Right renal pelvis (tissue), 4 donors: ENCODE data around the gene ACACB. TPM values are rescaled to one million over a fixed set of nuclear protein-coding genes. Genes with fewer than 3 reads are reported as not detected.
"Not testable (repeated sequence)": the region's sequence is repeated elsewhere in the genome, so short reads cannot be mapped to it uniquely, and the experiment has no call there.

Experiments
- DNase-seq, 4 donors: peaks; one replicate each; pipeline ENCODE4 v3.0.0-alpha.2; 2013; ENCODE audit warnings: low read depth in 4 of 4, low spot score in 3 of 4, missing footprints in 1 of 4
- polyA plus RNA-seq, 4 donors: library from polyadenylated mRNA; unstranded; fragments of 120-200 nt; gene quantifications; one replicate each; pipeline ENCODE4 v1.2.1, GENCODE V29; 2013; ENCODE audit not compliant: insufficient read length in 4 of 4

Gene ACACB
- polyA plus RNA-seq, 4 donors: 14.8 to 18.0 (median 16.8) TPM

- DNase-seq: no peak
These were observed 53.9 kb downstream of the ACACB start for GRCh38 chr12:109170324-109170723.

DNA sequence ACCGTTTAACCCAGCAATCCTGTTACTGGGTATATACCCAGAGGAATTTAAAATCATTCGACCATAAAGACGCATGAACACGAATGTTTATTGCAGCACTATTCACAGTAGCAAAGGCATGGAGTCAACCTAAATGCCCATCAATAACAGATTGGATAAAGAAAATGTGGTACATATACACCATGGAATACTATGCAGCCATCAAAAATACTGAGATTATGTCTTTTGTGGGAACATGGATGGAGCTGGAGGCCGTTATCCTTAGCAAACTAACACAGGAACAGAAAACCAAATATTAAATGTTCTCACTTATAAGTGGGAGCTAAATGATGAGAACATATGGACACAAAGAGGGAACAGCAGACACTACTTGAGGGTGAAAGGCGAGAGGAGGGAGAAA, 56.4 kb downstream of the ACACB start:
- DNase-seq: not testable (repeated sequence)

DNA sequence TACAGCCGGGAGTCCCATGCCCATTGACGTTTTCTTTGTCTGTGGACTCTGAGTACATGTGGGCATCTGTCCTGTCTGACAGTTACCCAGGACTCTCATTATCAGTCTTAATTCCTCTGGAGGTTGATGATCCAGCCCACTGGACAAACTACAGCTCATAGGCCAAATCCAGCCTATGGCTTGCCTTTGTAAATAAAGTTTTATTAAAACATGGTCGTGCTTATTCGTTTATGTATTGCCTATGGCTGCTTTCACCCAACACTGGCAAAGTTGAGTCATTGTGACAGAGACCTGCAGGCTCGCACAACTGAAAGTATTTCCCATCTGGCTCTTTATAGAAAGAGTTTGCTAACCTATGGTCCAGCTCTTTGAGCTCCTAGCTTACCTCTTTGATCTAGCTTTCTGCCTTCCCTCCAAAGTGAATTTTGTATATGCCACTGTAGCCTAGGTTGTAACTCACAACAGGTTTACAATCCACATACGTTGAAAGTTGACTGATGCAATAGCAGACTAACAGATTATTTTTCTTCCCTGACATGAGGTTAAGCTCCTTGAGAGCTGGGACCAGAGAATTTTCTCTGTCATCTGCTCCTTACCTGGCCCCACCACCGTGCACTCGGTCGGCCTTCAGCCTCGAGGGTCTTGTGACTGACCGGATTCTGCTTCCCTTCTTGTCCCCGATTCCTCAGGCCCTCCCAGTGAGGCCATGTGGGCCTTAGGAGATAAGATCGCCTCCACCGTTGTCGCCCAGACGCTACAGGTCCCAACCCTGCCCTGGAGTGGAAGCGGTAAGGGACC, 57.3 kb downstream of the ACACB start:
- DNase-seq: no peak

DNA sequence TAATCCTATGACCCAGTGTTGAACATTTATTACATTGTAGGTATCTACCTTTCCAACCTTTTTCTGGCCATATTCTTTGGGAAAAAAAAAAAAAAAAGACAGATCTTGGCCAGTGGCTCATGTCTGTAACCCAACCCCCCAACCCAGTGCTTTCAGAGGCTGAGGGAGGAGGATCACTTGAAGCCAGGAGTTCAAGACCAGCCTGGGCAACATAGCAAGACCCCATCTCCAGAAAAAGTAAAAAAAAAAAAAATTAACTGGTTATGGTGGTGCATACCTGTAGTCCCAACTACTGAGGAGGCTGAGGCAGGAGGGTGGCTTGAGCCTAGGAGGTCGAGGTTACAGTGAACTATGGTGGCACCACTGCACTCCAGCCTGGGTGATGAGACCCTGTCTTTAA, 58.1 kb downstream of the ACACB start:
- no peak for DNase-seq

- no peak for DNase-seq
These were observed 62.1 kb downstream of the ACACB start for GRCh38 chr12:109178532-109178931.

DNA sequence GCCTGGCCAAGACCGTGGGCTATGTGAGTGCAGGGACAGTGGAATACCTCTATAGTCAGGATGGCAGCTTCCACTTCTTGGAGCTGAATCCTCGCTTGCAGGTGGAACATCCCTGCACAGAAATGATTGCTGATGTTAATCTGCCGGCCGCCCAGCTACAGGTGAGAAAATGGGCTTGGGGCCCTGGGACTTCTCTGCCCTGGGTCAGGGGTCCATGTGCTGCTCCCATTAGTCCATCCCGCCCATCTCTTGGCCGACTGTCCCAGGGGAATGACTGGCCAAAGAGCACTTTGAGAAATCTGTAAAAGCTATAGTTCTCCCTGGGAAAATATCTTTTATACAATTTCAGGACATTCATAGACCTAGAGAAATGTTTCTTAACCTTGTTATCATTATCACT, 63.5 kb downstream of the ACACB start:
- no peak for DNase-seq

- DNase-seq: no peak
These were observed 65.9 kb downstream of the ACACB start for GRCh38 chr12:109182041-109182839.

GRCh38 chr12:109185441-109185840, 69.1 kb downstream of the ACACB start:
- no peak for DNase-seq

DNA sequence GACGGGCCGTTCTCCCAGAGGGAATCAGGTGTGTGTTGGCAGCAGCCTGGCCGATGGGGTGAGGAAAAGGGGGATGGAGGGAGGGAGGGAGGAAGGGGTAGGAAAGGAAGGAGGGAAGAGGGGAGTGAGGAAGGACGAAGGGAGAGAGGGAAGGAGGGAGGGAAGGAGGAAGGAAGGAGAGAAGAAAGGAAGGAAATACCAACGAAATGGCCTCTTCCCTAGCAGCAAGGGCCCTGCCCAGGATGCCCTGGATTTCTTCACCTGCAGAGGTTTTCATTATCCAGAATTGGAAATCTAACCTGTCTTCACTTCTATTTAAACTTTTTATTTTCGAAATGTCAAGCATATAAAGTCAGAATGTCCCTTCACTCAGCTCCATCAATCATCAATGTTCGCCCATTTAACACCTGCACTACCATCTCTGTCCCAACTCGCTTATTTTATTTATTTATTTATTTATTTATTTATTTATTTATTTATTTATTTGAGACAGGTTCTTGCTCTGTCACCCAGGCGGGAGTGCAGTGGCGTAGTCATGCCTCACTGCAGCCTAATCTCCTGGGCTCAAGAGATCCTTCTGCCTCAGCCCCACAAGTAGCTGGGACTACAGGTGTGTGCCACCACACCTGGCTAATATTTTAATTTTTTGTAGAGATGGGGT, 70.7 kb downstream of the ACACB start:
- DNase-seq: no peak

DNA sequence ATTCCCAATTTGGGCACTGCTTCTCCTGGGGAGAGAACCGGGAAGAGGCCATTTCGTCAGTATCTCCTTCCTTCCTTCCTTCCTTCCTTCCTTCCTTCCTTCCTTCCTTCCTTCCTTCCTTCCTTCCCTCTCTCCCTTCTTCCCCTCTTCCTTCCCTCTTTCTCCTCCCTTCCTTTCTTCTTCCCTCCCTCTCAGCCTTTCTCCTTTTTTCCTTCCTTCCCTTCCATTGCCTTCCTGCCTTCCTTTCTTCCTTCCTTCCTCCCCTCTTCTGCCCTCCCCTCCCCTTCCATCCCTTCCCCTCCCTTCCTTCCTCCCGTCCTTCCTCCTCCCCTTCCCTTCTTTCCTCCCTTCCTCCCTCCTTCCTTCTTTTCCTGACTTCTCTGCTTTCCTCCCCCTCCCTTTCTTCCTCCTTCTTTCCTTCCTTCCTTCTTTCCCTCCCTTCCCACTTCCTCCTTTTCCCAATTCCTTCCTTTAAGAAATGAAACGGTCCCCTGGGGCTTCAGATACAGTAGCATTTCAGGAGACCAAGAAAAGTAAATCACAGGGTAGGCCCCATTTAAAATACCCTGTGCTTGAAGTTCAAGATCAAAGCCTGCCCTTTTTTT, 71.8 kb downstream of the ACACB start:
- no peak for DNase-seq

- DNase-seq: no peak
These were observed 72.9 kb downstream of the ACACB start for GRCh38 chr12:109189291-109189690.

GRCh38 chr12:109191621-109192250, 75.3 kb downstream of the ACACB start:
- no peak for DNase-seq

GRCh38 chr12:109192358-109192757, 76.0 kb downstream of the ACACB start:
- DNase-seq: no peak

DNA sequence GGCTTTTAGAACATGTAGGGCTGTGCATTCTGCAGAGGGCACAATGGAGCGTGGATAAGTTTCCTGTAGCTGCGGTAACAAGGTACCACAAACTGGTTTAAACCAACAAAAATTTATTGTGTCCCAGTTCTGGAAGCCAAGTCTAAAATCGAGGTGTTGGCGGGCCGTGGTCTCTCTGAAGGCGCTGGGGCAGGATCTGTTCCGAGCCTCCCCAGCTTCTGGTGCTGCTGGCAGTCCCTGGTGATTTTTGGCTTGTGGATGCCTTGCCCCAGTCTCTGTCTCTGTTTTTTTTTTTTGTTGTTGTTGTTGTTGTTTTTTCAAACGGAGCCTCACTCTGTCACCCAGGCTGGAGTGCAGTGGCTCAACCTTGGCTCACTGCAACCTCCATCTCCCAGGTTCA, 77.5 kb downstream of the ACACB start:
- DNase-seq: no peak

DNA sequence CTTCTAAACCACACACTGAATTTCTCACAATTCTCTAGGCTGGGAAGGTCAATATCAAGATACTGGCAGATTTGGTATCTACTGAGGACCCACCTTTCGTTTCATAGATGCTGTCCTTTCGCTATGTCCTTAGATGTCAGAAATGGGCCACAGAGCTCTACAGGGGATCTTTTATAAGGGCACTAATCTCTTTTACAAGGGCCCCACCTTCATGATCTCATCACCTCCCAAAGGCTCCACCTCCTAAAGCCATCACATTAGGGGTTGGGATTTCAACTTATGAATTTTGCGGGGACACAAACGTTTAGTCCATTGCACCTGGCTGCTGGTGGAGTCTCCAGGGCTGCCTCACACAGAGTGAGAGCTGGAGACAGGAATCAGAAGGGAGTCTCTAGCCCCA, 79.9 kb downstream of the ACACB start:
- DNase-seq: no peak

- DNase-seq: no peak
These were observed 80.9 kb downstream of the ACACB start for GRCh38 chr12:109197327-109197726.

GRCh38 chr12:109199324-109199723, 82.9 kb downstream of the ACACB start:
- no peak for DNase-seq

- DNase-seq: no peak
These were observed 84.6 kb downstream of the ACACB start for GRCh38 chr12:109200825-109201495.

DNA sequence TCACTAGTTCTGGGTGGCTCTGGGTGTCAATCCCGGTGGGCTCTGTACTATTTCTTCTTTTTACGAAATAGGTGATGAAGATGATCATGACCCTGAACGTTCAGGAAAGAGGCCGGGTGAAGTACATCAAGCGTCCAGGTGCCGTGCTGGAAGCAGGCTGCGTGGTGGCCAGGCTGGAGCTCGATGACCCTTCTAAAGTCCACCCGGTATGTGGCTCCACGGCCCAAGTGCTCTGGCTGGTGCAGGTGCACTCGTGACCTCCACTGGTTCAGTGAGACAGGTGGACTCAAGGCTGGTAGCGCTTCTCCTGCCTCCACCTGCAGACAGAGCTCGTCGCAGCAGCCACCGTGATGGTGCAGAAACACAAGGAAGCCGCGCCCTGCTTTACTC, 85.1 kb downstream of the ACACB start:
- no peak for DNase-seq

DNA sequence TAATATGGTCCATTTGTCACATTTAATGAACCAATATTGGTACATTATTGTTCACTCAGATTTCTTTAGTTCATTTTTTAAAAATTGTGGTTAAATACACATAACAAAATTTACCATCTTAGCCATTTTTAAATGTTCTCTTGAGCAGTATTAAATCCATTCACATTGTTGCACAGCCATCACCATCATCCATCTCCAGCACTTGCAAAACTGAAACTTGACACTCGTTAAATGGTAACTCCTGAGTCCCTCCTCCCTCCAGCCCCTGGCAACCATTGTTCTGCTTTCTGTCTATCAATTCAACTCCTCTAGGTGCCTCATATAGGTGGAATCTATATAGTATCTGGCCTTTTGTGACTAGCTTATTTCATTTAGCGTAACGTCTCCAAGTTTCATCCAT, 86.4 kb downstream of the ACACB start:
- no peak for DNase-seq
